Measurements from ENCODE around the gene CNN3. TPM values are rescaled to one million over a fixed set of nuclear protein-coding genes. Genes with fewer than 3 reads are reported as not detected.

Gene CNN3
- total RNA-seq (100 to 1,000 TPM; 326 to 373 TPM), polyA plus RNA-seq (ENCODE audit: insufficient read length in 2 of 2) (100 to 1,000 TPM; 341 to 379 TPM)
- long read RNA-seq, donor 1, transcript CNN3-201 (7 exons, 2,165 nt): major isoform, 126 of 149 reads
- long read RNA-seq, donor 1, partial matches to known transcripts: 21 of 149 reads
- long read RNA-seq, donor 1, other reads (novel, unspliced or antisense): 0 of 149 reads
- long read RNA-seq, donor 2, transcript CNN3-201 (7 exons, 2,165 nt): major isoform, 74 of 100 reads
- long read RNA-seq, donor 2, partial matches to known transcripts: 22 of 100 reads
- long read RNA-seq, donor 2, other reads (novel, unspliced or antisense): 0 of 100 reads
- long read RNA-seq, donor 3, transcript CNN3-201 (7 exons, 2,165 nt): major isoform, 77 of 106 reads
- long read RNA-seq, donor 3, partial matches to known transcripts: 26 of 106 reads
- long read RNA-seq, donor 3, other reads (novel, unspliced or antisense): 0 of 106 reads
- long read RNA-seq, donor 4, transcript CNN3-201 (7 exons, 2,165 nt): major isoform, 110 of 160 reads
- long read RNA-seq, donor 4, partial matches to known transcripts: 36 of 160 reads
- long read RNA-seq, donor 4, other reads (novel, unspliced or antisense): 7 of 160 reads

- no peaks in the 10 kb centered on the region for H3K36me3 ChIP-seq (ENCODE audit: control insufficient read depth, insufficient read depth, low read length)
- peaks cover 24% of the 10 kb centered on the region for H3K4me1 ChIP-seq (ENCODE audit: control insufficient read depth, insufficient read depth, low read length)
- peak; percentile 63 to 97 (median 86) for DNase-seq (ENCODE audit: low read depth in 4 of 6, low spot score in 6 of 6)
- under 1% methylated on average over 57 of the region's 57 CpGs for WGBS (ENCODE audit: insufficient coverage)
- peak within 1 kb of the TSS; percentile 90 for H3K4me3 ChIP-seq (ENCODE audit: low read depth, low read length)
- no peaks in the 10 kb centered on the region for H3K9me3 ChIP-seq (ENCODE audit: control insufficient read depth, insufficient read depth, low read length)
- H3K27ac ChIP-seq (ENCODE audit: low read depth, low read length): peak within 1 kb of the TSS; percentile 100
- no peaks in the 10 kb centered on the region for H3K27me3 ChIP-seq (ENCODE audit: control insufficient read depth, insufficient read depth, low read length)
Measured at GRCh38 chr1:94926915-94927404, at the start of gene CNN3. Gene CNN3, minus strand, starts transcription at chr1:94927110. Its CDS starts 216 bp downstream, at chr1:94926894.

- 88% methylated on average over 1 of the region's 1 CpG for WGBS (ENCODE audit: insufficient coverage)
Measured at GRCh38 chr1:94974824-94975223, 47.9 kb upstream of the CNN3 start.

GRCh38 chr1:94974241-94974640 is 47.3 kb upstream of the CNN3 start:
- peaks cover 2% of the 10 kb centered on the region for H3K36me3 ChIP-seq (ENCODE audit: control insufficient read depth, insufficient read depth, low read length)
- no peaks in the 10 kb centered on the region for H3K9me3 ChIP-seq (ENCODE audit: control insufficient read depth, insufficient read depth, low read length)
- H3K27me3 ChIP-seq (ENCODE audit: control insufficient read depth, insufficient read depth, low read length): no peaks in the 10 kb centered on the region
- no peaks in the 10 kb centered on the region for H3K4me1 ChIP-seq (ENCODE audit: control insufficient read depth, insufficient read depth, low read length)
- WGBS (ENCODE audit: insufficient coverage): no CpG with 5 or more reads among the region's 1 CpG
- DNase-seq (ENCODE audit: low read depth in 4 of 6, low spot score in 6 of 6): peak in 1 of 6 donors; percentile 26
- H3K4me3 ChIP-seq (ENCODE audit: low read depth, low read length): no peak overlapping the region
- H3K27ac ChIP-seq (ENCODE audit: low read depth, low read length): peak overlapping the region; percentile 37

More at GRCh38 chr1:94974824-94975223, 47.9 kb upstream of the CNN3 start:
- Histone ChIP-seq H3K27ac (ENCODE audit: low read depth, low read length) (peak overlapping the region; percentile 37), H3K9me3 (ENCODE audit: control insufficient read depth, insufficient read depth, low read length) (no peaks in the 10 kb centered on the region), H3K27me3 (ENCODE audit: control insufficient read depth, insufficient read depth, low read length) (no peaks in the 10 kb centered on the region), H3K4me3 (ENCODE audit: low read depth, low read length) (no peak overlapping the region), H3K4me1 (ENCODE audit: control insufficient read depth, insufficient read depth, low read length) (no peaks in the 10 kb centered on the region), H3K36me3 (ENCODE audit: control insufficient read depth, insufficient read depth, low read length) (peaks cover 2% of the 10 kb centered on the region)
- DNase-seq (ENCODE audit: low read depth in 4 of 6, low spot score in 6 of 6): no peak

- no peak overlapping the region for H3K27ac ChIP-seq (ENCODE audit: low read depth, low read length)
- 100% methylated on average over 5 of the region's 8 CpGs for WGBS (ENCODE audit: insufficient coverage)
- H3K4me3 ChIP-seq (ENCODE audit: low read depth, low read length): no peak overlapping the region
- no peaks in the 10 kb centered on the region for H3K27me3 ChIP-seq (ENCODE audit: control insufficient read depth, insufficient read depth, low read length)
- no peaks in the 10 kb centered on the region for H3K4me1 ChIP-seq (ENCODE audit: control insufficient read depth, insufficient read depth, low read length)
- H3K36me3 ChIP-seq (ENCODE audit: control insufficient read depth, insufficient read depth, low read length): peaks cover 2% of the 10 kb centered on the region
- H3K9me3 ChIP-seq (ENCODE audit: control insufficient read depth, insufficient read depth, low read length): no peaks in the 10 kb centered on the region
- DNase-seq (ENCODE audit: low read depth in 4 of 6, low spot score in 6 of 6): no peak
Measured at GRCh38 chr1:94973309-94973922, 46.5 kb upstream of the CNN3 start.

- Histone ChIP-seq H3K36me3 (ENCODE audit: control insufficient read depth, insufficient read depth, low read length) (peaks cover 2% of the 10 kb centered on the region), H3K9me3 (ENCODE audit: control insufficient read depth, insufficient read depth, low read length) (no peaks in the 10 kb centered on the region), H3K27ac (ENCODE audit: low read depth, low read length) (no peak overlapping the region), H3K4me3 (ENCODE audit: low read depth, low read length) (no peak overlapping the region), H3K4me1 (ENCODE audit: control insufficient read depth, insufficient read depth, low read length) (no peaks in the 10 kb centered on the region), H3K27me3 (ENCODE audit: control insufficient read depth, insufficient read depth, low read length) (no peaks in the 10 kb centered on the region)
- no peak for DNase-seq (ENCODE audit: low read depth in 4 of 6, low spot score in 6 of 6)
- 86% methylated on average over 3 of the region's 6 CpGs for WGBS (ENCODE audit: insufficient coverage)
Measured at GRCh38 chr1:94971491-94971924, 44.6 kb upstream of the CNN3 start.

- no peak for DNase-seq (ENCODE audit: low read depth in 4 of 6, low spot score in 6 of 6)
- no peaks in the 10 kb centered on the region for H3K4me1 ChIP-seq (ENCODE audit: control insufficient read depth, insufficient read depth, low read length)
- H3K4me3 ChIP-seq (ENCODE audit: low read depth, low read length): no peak overlapping the region
- no peaks in the 10 kb centered on the region for H3K9me3 ChIP-seq (ENCODE audit: control insufficient read depth, insufficient read depth, low read length)
- H3K36me3 ChIP-seq (ENCODE audit: control insufficient read depth, insufficient read depth, low read length): peaks cover 2% of the 10 kb centered on the region
- 20% methylated on average over 1 of the region's 2 CpGs for WGBS (ENCODE audit: insufficient coverage)
- H3K27ac ChIP-seq (ENCODE audit: low read depth, low read length): no peak overlapping the region
- no peaks in the 10 kb centered on the region for H3K27me3 ChIP-seq (ENCODE audit: control insufficient read depth, insufficient read depth, low read length)
Measured at GRCh38 chr1:94970783-94971182, 43.9 kb upstream of the CNN3 start.

GRCh38 chr1:94969137-94969536 is 42.2 kb upstream of the CNN3 start:
- no CpG with 5 or more reads among the region's 6 CpGs for WGBS (ENCODE audit: insufficient coverage)
- Histone ChIP-seq H3K9me3 (ENCODE audit: control insufficient read depth, insufficient read depth, low read length) (no peaks in the 10 kb centered on the region), H3K4me1 (ENCODE audit: control insufficient read depth, insufficient read depth, low read length) (no peaks in the 10 kb centered on the region), H3K27ac (ENCODE audit: low read depth, low read length) (no peak overlapping the region), H3K4me3 (ENCODE audit: low read depth, low read length) (no peak overlapping the region), H3K27me3 (ENCODE audit: control insufficient read depth, insufficient read depth, low read length) (no peaks in the 10 kb centered on the region), H3K36me3 (ENCODE audit: control insufficient read depth, insufficient read depth, low read length) (peaks cover 2% of the 10 kb centered on the region)
- DNase-seq (ENCODE audit: low read depth in 4 of 6, low spot score in 6 of 6): no peak

- DNase-seq (ENCODE audit: low read depth in 4 of 6, low spot score in 6 of 6): no peak
- no CpG with 5 or more reads among the region's 1 CpG for WGBS (ENCODE audit: insufficient coverage)
- H3K36me3 ChIP-seq (ENCODE audit: control insufficient read depth, insufficient read depth, low read length): no peaks in the 10 kb centered on the region
- H3K4me1 ChIP-seq (ENCODE audit: control insufficient read depth, insufficient read depth, low read length): no peaks in the 10 kb centered on the region
- H3K27ac ChIP-seq (ENCODE audit: low read depth, low read length): no peak overlapping the region
- no peaks in the 10 kb centered on the region for H3K27me3 ChIP-seq (ENCODE audit: control insufficient read depth, insufficient read depth, low read length)
- no peak overlapping the region for H3K4me3 ChIP-seq (ENCODE audit: low read depth, low read length)
- H3K9me3 ChIP-seq (ENCODE audit: control insufficient read depth, insufficient read depth, low read length): no peaks in the 10 kb centered on the region
Measured at GRCh38 chr1:94966033-94966432, 39.1 kb upstream of the CNN3 start.

GRCh38 chr1:94963864-94964263 is 37.0 kb upstream of the CNN3 start:
- peak in 1 of 6 donors; percentile 42 for DNase-seq (ENCODE audit: low read depth in 4 of 6, low spot score in 6 of 6)
- H3K9me3 ChIP-seq (ENCODE audit: control insufficient read depth, insufficient read depth, low read length): no peaks in the 10 kb centered on the region
- no peak overlapping the region for H3K27ac ChIP-seq (ENCODE audit: low read depth, low read length)
- H3K4me1 ChIP-seq (ENCODE audit: control insufficient read depth, insufficient read depth, low read length): no peaks in the 10 kb centered on the region
- H3K36me3 ChIP-seq (ENCODE audit: control insufficient read depth, insufficient read depth, low read length): no peaks in the 10 kb centered on the region
- WGBS (ENCODE audit: insufficient coverage): 55% methylated on average over 4 of the region's 8 CpGs
- H3K27me3 ChIP-seq (ENCODE audit: control insufficient read depth, insufficient read depth, low read length): no peaks in the 10 kb centered on the region
- no peak overlapping the region for H3K4me3 ChIP-seq (ENCODE audit: low read depth, low read length)

Data from spinal cord (tissue), 10 donors.